Esophagus squamous epithelium (tissue), 5 donors: ENCODE measurements around the gene CFAP57. TPM values are rescaled to one million over a fixed set of nuclear protein-coding genes. Genes with fewer than 3 reads are reported as not detected.
A peak's percentile ranks its signal among the peaks of the same experiment; 100 is the strongest.

Experiments
- DNase-seq: peaks from one replicate; lab custom pipeline; 2025; lab: John Stamatoyannopoulos, UW
- H3K27ac ChIP-seq, 4 donors: fragments of 200-600 bp; sonication (generic); one replicate each; pipeline ENCODE4 v1.5.1; 2016 to 2019; ENCODE audit warnings: mild to moderate bottlenecking in 1 of 4
- H3K27me3 ChIP-seq, 4 donors: fragments of 200-600 bp; sonication (generic); 1 replicate in 3 of 4; 2 replicates in 1 of 4; pipeline versions ENCODE4 v1.5.1 to v1.6.0; 2017 to 2021; ENCODE audit warnings: antibody characterized with exemption in 1 of 4
- H3K36me3 ChIP-seq, 3 donors: fragments of 200-600 bp; sonication (generic); one replicate each; pipeline ENCODE4 v1.5.1; 2016 to 2019
- H3K4me1 ChIP-seq, 3 donors: fragments of 200-600 bp; sonication (generic); one replicate each; pipeline ENCODE4 v1.5.1; 2017 to 2019
- H3K4me3 ChIP-seq, 4 donors: fragments of 200-600 bp; sonication (generic); 1 replicate in 3 of 4; 2 replicates in 1 of 4; pipeline ENCODE4 v1.5.1; 2016 to 2019; ENCODE audit warnings: mild to moderate bottlenecking in 2 of 4, moderate library complexity in 1 of 4
- H3K9me3 ChIP-seq, 3 donors: fragments of 200-600 bp; sonication (generic); one replicate each; pipeline ENCODE4 v1.5.1; 2016 to 2019
- CTCF ChIP-seq, 6 experiments: fragments of 450-650 bp in 4 of 6; fragments of 200-600 bp in 2 of 6; sonication (generic) in 2 of 6; IDR thresholded peaks; one replicate each; pipeline ENCODE4 v1.5.1; 2016 to 2019; ENCODE audit warnings: antibody characterized with exemption in 6 of 6, mild to moderate bottlenecking in 4 of 6, moderate library complexity in 4 of 6
- POLR2A ChIP-seq, 4 donors: fragments of 450-650 bp; IDR thresholded peaks; one replicate each; pipeline ENCODE4 v1.6.1; 2017; ENCODE audit warnings: antibody characterized with exemption in 4 of 4, mild to moderate bottlenecking in 4 of 4, moderate library complexity in 3 of 4
- WGBS, 2 donors: methylation state at CpG; one replicate each; pipeline ENCODE4 v1.1.5; 2018; 5-methylcytosine and 5-hydroxymethylcytosine counted together
- intact Hi-C: fragments of 100-400 bp; cut with DNase I; formaldehyde crosslinking; loops from one replicate; pipeline ENCODE4 v1.15.0; 2022
- total RNA-seq, 4 donors: library from RNA; depleted of rRNA; stranded (reverse); fragments of >200 nt; gene quantifications; one replicate each; pipeline ENCODE4 v1.1.0, GENCODE V29; 2016
- donor health status: DM: yes; HTN: yes; CAD: no.

The CFAP57 gene
- total RNA-seq, 4 donors from 2014 or later, result not detected

GRCh38 chr1:43252225-43252624 is 80.1 kb downstream of the CFAP57 start:
- no peaks in the 10 kb centered on the region for H3K27me3 ChIP-seq
- no peaks in the 10 kb centered on the region for H3K9me3 ChIP-seq
- no peaks in the 10 kb centered on the region for H3K36me3 ChIP-seq
- no peak overlapping the region for H3K27ac ChIP-seq
- TF ChIP-seq CTCF (IDR thresholded peaks at IDR 0.05) (no peak), POLR2A (IDR thresholded peaks at IDR 0.05) (no peak)
- H3K4me1 ChIP-seq, result peaks cover 0 to 17% (median 4%) of the 10 kb centered on the region in 3 donors
- intact Hi-C loops, result no loop called here
- no peak for DNase-seq
- WGBS, 2 donors, result 88 to 94% methylated on average over 1 of the region's 1 CpG
- no peak overlapping the region for H3K4me3 ChIP-seq

GRCh38 chr1:43253173-43253572 is 81.0 kb downstream of the CFAP57 start:
- Histone ChIP-seq H3K36me3 (no peaks in the 10 kb centered on the region), H3K4me1 (peaks cover 0 to 25% (median 4%) of the 10 kb centered on the region in 3 donors), H3K9me3 (no peaks in the 10 kb centered on the region), H3K27me3 (no peaks in the 10 kb centered on the region), H3K4me3 (no peak overlapping the region), H3K27ac (no peak overlapping the region)
- TF ChIP-seq POLR2A (IDR thresholded peaks at IDR 0.05) (no peak), CTCF (IDR thresholded peaks at IDR 0.05) (no peak)
- DNase-seq, result no peak
- intact Hi-C loops, result no loop called here
- 89 to 97% methylated on average over 3 to 4 of the region's 4 CpGs for WGBS, 2 donors

- intact Hi-C loops, result no loop called here
- no peak for DNase-seq
- no peak overlapping the region for H3K27ac ChIP-seq
These were observed 81.7 kb downstream of the CFAP57 start for GRCh38 chr1:43253876-43254275.

GRCh38 chr1:43255438-43256210 is 83.5 kb downstream of the CFAP57 start:
- peak overlapping the region in 3 of 4 donors; percentile 72 to 84 (median 79) for H3K27ac ChIP-seq
- H3K27me3 ChIP-seq, result no peaks in the 10 kb centered on the region
- WGBS, 2 donors, result 72 to 82% methylated on average over 7 to 8 of the region's 10 CpGs
- no peak overlapping the region for H3K4me3 ChIP-seq
- DNase-seq, result no peak
- H3K4me1 ChIP-seq, result peaks cover 0 to 25% (median 4%) of the 10 kb centered on the region in 3 donors
- H3K36me3 ChIP-seq, result no peaks in the 10 kb centered on the region
- intact Hi-C loops, result no loop called here
- no peaks in the 10 kb centered on the region for H3K9me3 ChIP-seq
- TF ChIP-seq CTCF (IDR thresholded peaks at IDR 0.05), result no peak
- no peak for TF ChIP-seq POLR2A (IDR thresholded peaks at IDR 0.05)

More at GRCh38 chr1:43253876-43254275, 81.7 kb downstream of the CFAP57 start:
- Histone ChIP-seq H3K36me3 (no peaks in the 10 kb centered on the region), H3K9me3 (no peaks in the 10 kb centered on the region), H3K4me1 (peaks cover 0 to 25% (median 4%) of the 10 kb centered on the region in 3 donors), H3K4me3 (no peak overlapping the region), H3K27me3 (no peaks in the 10 kb centered on the region)
- 79 to 80% methylated on average over 7 to 8 of the region's 8 CpGs for WGBS, 2 donors
- TF ChIP-seq POLR2A (IDR thresholded peaks at IDR 0.05) (no peak), CTCF (IDR thresholded peaks at IDR 0.05) (no peak)
